Liver (tissue), 9 donors: Measurements from ENCODE around the gene SCN4A. TPM values are rescaled to one million over a fixed set of nuclear protein-coding genes. Genes with fewer than 3 reads are reported as not detected.

Experiments
- DNase-seq: peaks from one replicate; pipeline ENCODE4 v3.0.0-alpha.2; 2017; ENCODE audit warnings: low spot score
- H3K27ac ChIP-seq, 2 donors: one replicate each; pipeline ENCODE4 v1.7.0; 2013; ENCODE audit warnings: inconsistent platforms in 2 of 2, low read length in 2 of 2, control low read depth in 1 of 2, low read depth in 1 of 2, mild to moderate bottlenecking in 1 of 2
- H3K27me3 ChIP-seq, 4 donors: one replicate each; pipeline versions ENCODE4 v1.6.1 to v1.7.0; 2013; ENCODE audit warnings: low read length in 3 of 4, inconsistent platforms in 1 of 4, mild to moderate bottlenecking in 1 of 4, moderate library complexity in 1 of 4; ENCODE audit not compliant: control insufficient read depth in 4 of 4, insufficient read depth in 4 of 4
- H3K36me3 ChIP-seq, 4 donors: one replicate each; pipeline versions ENCODE4 v1.6.1 to v1.7.0; 2013; ENCODE audit warnings: low read length in 3 of 4, mild to moderate bottlenecking in 3 of 4, low read depth in 1 of 4, moderate library complexity in 1 of 4; ENCODE audit not compliant: control insufficient read depth in 4 of 4, insufficient read depth in 3 of 4
- H3K4me1 ChIP-seq, 4 donors: one replicate each; pipeline versions ENCODE4 v1.6.1 to v1.7.0; 2013; ENCODE audit warnings: low read length in 3 of 4, mild to moderate bottlenecking in 3 of 4, moderate library complexity in 1 of 4; ENCODE audit not compliant: control insufficient read depth in 4 of 4, insufficient read depth in 4 of 4
- H3K4me3 ChIP-seq, 3 donors: one replicate each; pipeline versions ENCODE4 v1.6.1 to v1.7.0; 2013; ENCODE audit warnings: low read length in 3 of 3, control low read depth in 1 of 3, low read depth in 1 of 3, mild to moderate bottlenecking in 1 of 3
- H3K9ac ChIP-seq, 2 donors: one replicate each; pipeline ENCODE4 v1.7.0; 2013; ENCODE audit warnings: low read length in 2 of 2, mild to moderate bottlenecking in 2 of 2, moderate library complexity in 2 of 2, control low read depth in 1 of 2, low read depth in 1 of 2
- H3K9me3 ChIP-seq, 4 donors: one replicate each; pipeline versions ENCODE4 v1.6.1 to v1.7.0; 2013; ENCODE audit warnings: low read length in 3 of 4; ENCODE audit not compliant: control insufficient read depth in 4 of 4
- EGR1 ChIP-seq, 2 donors: IDR thresholded peaks; 2 replicates each; pipeline ENCODE4 v1.6.1; 2016 to 2018; ENCODE audit warnings: antibody characterized with exemption in 2 of 2, low read depth in 2 of 2
- FOXA1 ChIP-seq: IDR thresholded peaks from 2 replicates; pipeline ENCODE4 v1.6.1; 2016; ENCODE audit warnings: antibody characterized with exemption
- HNF4A ChIP-seq, 2 donors: conservative IDR thresholded peaks; 2 replicates each; pipeline ENCODE4 v1.6.1; 2016; ENCODE audit warnings: antibody characterized with exemption in 2 of 2, mild to moderate bottlenecking in 2 of 2
- HNF4G ChIP-seq: IDR thresholded peaks from 2 replicates; pipeline ENCODE4 v1.6.1; 2016; ENCODE audit warnings: antibody characterized with exemption
- MAX ChIP-seq: IDR thresholded peaks from 2 replicates; pipeline ENCODE4 v1.6.1; 2016; ENCODE audit warnings: antibody characterized with exemption
- NR2F2 ChIP-seq: IDR thresholded peaks from 2 replicates; pipeline ENCODE4 v1.6.1; 2016; ENCODE audit warnings: antibody characterized with exemption
- RAD21 ChIP-seq, 2 donors: IDR thresholded peaks; 2 replicates each; pipeline ENCODE4 v1.6.1; 2016; ENCODE audit warnings: antibody characterized with exemption in 2 of 2, mild to moderate bottlenecking in 2 of 2
- REST ChIP-seq: IDR thresholded peaks from 2 replicates; pipeline ENCODE4 v1.6.1; 2016; ENCODE audit warnings: antibody characterized with exemption, mild to moderate bottlenecking
- RXRA ChIP-seq, 2 donors: IDR thresholded peaks; 2 replicates each; pipeline ENCODE4 v1.6.1; 2017 to 2018; ENCODE audit warnings: antibody characterized with exemption in 2 of 2, mild to moderate bottlenecking in 1 of 2
- SP1 ChIP-seq: IDR thresholded peaks from 2 replicates; pipeline ENCODE4 v1.6.1; 2018; ENCODE audit warnings: antibody characterized with exemption, mild to moderate bottlenecking
- TAF1 ChIP-seq: conservative IDR thresholded peaks from 2 replicates; pipeline ENCODE4 v1.6.1; 2016; ENCODE audit warnings: antibody characterized with exemption, mild to moderate bottlenecking
- YY1 ChIP-seq: IDR thresholded peaks from 2 replicates; pipeline ENCODE4 v1.6.1; 2016; ENCODE audit warnings: antibody characterized with exemption, mild to moderate bottlenecking
- ZBTB33 ChIP-seq: IDR thresholded peaks from 2 replicates; pipeline ENCODE4 v1.6.1; 2016; ENCODE audit warnings: antibody characterized with exemption
- WGBS: extraction: QIAGEN DNeasy Blood & Tissue Kit; methylation state at CpG from one replicate; pipeline ENCODE4 v1.1.7; 2013; 5-methylcytosine and 5-hydroxymethylcytosine counted together
- polyA plus RNA-seq, 2 donors: library from polyadenylated mRNA; stranded (reverse) in 1 of 2; unstranded in 1 of 2; fragments of 200-250 nt in 1 of 2; fragments of >200 nt in 1 of 2; fragmentation: Nextera tagmentation in 1 of 2; extraction: Ambion mirVana in 1 of 2; gene quantifications; one replicate each; pipeline versions ENCODE4 v1.2.1 to v1.2.3, GENCODE V29; 2013 to 2015
- total RNA-seq, 2 donors: library from RNA; depleted of rRNA; stranded (reverse); fragments of >200 nt; gene quantifications; one replicate each; pipeline ENCODE4 v1.2.3, GENCODE V29; 2014
- TF ChIP-seq, protein P1 (sequence below): fragments of 150-350 bp; IDR thresholded peaks from 2 replicates; pipeline ENCODE4 v1.5.1; 2017; ENCODE audit warnings: improper control_type of control experiment, low read depth, low read length; ENCODE audit not compliant: missing input control
- donor health status: healthy.
- donor health status: healthy.
- donor health status: healthy.
- donor health status: healthy.
- donor health status: healthy.

The SCN4A gene
- total and polyA plus RNA-seq, 4 donors: 0.04 to 1.3 (median 0.43) TPM

- Histone ChIP-seq H3K27me3 (no peaks in the 10 kb centered on the region), H3K4me1 (peaks cover 0 to 8% (median 2%) of the 10 kb centered on the region in 4 donors), H3K36me3 (no peaks in the 10 kb centered on the region), H3K4me3 (no peak within 1 kb of the TSS), H3K9ac (no peak within 1 kb of the TSS), H3K9me3 (no peaks in the 10 kb centered on the region), H3K27ac (peak within 1 kb of the TSS; percentile 33 to 57)
- TF ChIP-seq FOXA1: no peak
- no peak for TF ChIP-seq NR2F2
- no peak for TF ChIP-seq EGR1 (IDR thresholded peaks at IDR 0.05; ENCODE audit: low read depth in 2 of 2)
- WGBS: 74% methylated on average over 19 of the region's 19 CpGs
- DNase-seq: no peak
Observed at GRCh38 chr17:63931981-63932561, 40.6 kb downstream of the SCN4A start, which contains the start of gene CD79B. Gene CD79B, minus strand, starts transcription at chr17:63932331. Its CDS starts 70 bp downstream, at chr17:63932261.

DNA sequence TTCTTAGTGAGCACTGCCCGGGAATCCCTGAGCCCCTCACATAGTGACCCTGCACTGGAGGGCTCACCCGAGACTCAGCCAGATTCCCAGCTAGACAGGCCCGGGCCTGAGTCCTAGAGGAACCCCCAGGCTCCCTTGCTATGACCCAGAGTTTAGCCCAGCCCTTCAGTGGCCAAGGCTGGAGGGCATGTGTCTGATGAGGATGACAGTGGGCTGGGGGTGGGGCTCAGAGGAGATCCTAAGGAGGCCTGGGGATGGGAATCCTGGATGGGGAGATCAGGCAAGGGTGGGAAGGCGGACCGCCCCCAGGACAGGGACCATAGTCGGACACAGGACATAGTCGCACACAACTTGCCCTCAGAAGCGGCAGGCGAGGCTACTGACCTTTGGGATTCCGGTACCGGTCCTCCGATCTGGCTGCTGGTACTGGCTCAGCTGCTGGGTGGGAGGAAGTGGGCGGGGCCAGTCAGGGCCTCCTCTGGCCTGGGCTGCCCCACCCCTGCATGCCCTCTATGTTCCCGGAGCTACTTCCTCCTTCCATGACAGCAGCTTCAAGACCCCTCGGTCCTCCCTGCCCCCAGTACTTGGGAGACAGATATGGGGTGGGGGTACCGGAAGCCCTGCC, 41.7 kb downstream of the SCN4A start:
- H3K9ac ChIP-seq: no peak overlapping the region
- H3K36me3 ChIP-seq: no peaks in the 10 kb centered on the region
- H3K27me3 ChIP-seq: no peaks in the 10 kb centered on the region
- WGBS: 59% methylated on average over 16 of the region's 16 CpGs
- no peak for TF ChIP-seq MAX
- TF ChIP-seq SP1: peak; percentile 47
- TF ChIP-seq NR2F2: peak; percentile 80
- peak; percentile 9 to 27 for TF ChIP-seq RXRA (IDR thresholded peaks at IDR 0.05)
- DNase-seq: no peak
- H3K4me1 ChIP-seq: peaks cover 0 to 8% (median 2%) of the 10 kb centered on the region in 4 donors
- H3K4me3 ChIP-seq: no peak overlapping the region
- peak overlapping the region; percentile 33 to 57 for H3K27ac ChIP-seq
- no peaks in the 10 kb centered on the region for H3K9me3 ChIP-seq

DNA sequence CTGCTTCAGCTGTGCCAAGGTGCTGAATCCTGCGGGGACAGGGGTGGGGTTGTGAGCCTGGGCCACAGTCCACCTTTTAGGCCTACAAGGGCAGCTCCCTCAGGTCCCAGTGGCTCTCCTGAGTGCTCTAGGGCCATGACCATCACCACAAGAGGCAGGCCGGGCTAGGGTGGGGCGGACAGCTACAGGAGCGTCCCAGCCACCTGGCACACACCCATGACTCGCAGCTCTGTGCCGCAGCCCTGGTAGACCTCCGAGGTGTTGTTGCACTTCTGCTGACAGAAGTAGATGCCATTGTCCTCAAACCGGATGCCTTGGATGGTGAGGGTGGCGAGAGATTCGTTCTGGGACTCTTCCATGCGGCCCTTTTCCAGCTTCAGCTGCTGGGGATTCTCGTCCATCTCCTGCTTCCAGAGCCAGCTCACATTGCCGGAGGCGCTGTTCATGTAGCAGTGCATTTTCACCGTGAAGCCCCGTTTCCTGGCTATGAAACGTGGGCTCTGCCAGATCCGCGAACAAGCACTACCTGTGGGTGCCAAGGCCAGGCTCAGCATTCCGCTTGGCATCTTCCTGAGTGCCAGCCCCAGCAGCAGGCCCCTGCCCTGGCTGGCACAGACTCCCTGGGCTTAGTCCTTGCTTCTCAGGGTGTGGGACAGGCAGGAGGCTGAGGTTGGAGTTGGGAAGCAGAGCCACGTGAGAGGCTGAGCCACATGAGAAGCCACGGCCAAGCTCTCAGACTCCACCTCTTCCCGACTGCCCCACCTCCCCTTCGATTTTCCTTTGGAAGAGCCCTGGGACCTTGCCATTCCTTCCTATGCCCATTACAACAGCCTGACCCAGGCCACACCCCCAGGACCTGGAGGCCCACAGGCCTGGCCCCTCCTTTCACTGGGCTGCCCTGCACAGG, 42.6 kb downstream of the SCN4A start:
- Histone ChIP-seq H3K4me3 (no peak overlapping the region), H3K36me3 (no peaks in the 10 kb centered on the region), H3K27me3 (no peaks in the 10 kb centered on the region), H3K9me3 (no peaks in the 10 kb centered on the region), H3K9ac (no peak overlapping the region), H3K27ac (no peak overlapping the region), H3K4me1 (peaks cover 0 to 8% (median 2%) of the 10 kb centered on the region in 4 donors)
- WGBS: 89% methylated on average over 24 of the region's 24 CpGs
- DNase-seq: no peak
- TF ChIP-seq TAF1: no peak
- no peak for TF ChIP-seq EGR1 (IDR thresholded peaks at IDR 0.05; ENCODE audit: low read depth in 2 of 2)
- no peak for TF ChIP-seq YY1
- TF ChIP-seq REST: no peak
- no peak for TF ChIP-seq FOXA1
- TF ChIP-seq, protein P1, sequence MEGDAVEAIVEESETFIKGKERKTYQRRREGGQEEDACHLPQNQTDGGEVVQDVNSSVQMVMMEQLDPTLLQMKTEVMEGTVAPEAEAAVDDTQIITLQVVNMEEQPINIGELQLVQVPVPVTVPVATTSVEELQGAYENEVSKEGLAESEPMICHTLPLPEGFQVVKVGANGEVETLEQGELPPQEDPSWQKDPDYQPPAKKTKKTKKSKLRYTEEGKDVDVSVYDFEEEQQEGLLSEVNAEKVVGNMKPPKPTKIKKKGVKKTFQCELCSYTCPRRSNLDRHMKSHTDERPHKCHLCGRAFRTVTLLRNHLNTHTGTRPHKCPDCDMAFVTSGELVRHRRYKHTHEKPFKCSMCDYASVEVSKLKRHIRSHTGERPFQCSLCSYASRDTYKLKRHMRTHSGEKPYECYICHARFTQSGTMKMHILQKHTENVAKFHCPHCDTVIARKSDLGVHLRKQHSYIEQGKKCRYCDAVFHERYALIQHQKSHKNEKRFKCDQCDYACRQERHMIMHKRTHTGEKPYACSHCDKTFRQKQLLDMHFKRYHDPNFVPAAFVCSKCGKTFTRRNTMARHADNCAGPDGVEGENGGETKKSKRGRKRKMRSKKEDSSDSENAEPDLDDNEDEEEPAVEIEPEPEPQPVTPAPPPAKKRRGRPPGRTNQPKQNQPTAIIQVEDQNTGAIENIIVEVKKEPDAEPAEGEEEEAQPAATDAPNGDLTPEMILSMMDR: no peak
- TF ChIP-seq HNF4G: no peak
- no peak for TF ChIP-seq ZBTB33
- TF ChIP-seq HNF4A (conservative IDR thresholded peaks at IDR 0.05): no peak
- TF ChIP-seq RAD21 (IDR thresholded peaks at IDR 0.05): no peak
- no peak for TF ChIP-seq MAX
- no peak for TF ChIP-seq SP1
